Mammary epithelial cell (primary cell): ENCODE results near the gene LCN15.

Source experiments
- EZH2 ChIP-seq: IDR thresholded peaks from 2 replicates; pipeline ENCODE4 v1.6.1; 2012; ENCODE audit warnings: low read length, inconsistent platforms, borderline replicate concordance
- TF ChIP-seq, protein P1 (sequence below), 2 donors: IDR thresholded peaks in 1 of 2; conservative IDR thresholded peaks in 1 of 2; 2 replicates each; pipeline ENCODE4 v1.5.1; 2011 to 2012; ENCODE audit warnings: inconsistent platforms in 2 of 2, low read length in 2 of 2, mild to moderate bottlenecking in 2 of 2, control low read depth in 1 of 2, low read depth in 1 of 2; ENCODE audit not compliant: insufficient read depth in 1 of 2; ENCODE audit errors: extremely low read depth in 1 of 2

DNA sequence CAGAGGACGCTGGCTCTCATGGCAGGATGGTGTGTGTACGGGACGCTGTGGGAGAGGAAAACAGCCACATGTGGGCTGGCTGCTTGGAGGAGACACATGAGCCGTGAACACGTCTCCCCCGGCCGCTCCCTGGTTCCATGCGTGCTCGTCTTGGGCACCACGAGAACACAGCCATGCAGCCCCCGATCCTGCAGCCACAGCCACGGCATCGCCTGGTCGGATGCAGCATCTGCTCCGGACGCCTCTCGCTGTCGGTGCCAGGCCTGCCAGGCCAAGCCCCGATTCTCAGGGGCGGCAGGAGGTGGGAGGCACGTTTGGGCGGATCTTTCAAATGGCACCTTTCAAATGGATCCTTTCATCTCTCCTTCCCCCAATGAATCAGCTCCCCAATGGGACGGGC lies 24.8 kb downstream of the LCN15 start:
- no peak for TF ChIP-seq EZH2
- TF ChIP-seq, protein P1, sequence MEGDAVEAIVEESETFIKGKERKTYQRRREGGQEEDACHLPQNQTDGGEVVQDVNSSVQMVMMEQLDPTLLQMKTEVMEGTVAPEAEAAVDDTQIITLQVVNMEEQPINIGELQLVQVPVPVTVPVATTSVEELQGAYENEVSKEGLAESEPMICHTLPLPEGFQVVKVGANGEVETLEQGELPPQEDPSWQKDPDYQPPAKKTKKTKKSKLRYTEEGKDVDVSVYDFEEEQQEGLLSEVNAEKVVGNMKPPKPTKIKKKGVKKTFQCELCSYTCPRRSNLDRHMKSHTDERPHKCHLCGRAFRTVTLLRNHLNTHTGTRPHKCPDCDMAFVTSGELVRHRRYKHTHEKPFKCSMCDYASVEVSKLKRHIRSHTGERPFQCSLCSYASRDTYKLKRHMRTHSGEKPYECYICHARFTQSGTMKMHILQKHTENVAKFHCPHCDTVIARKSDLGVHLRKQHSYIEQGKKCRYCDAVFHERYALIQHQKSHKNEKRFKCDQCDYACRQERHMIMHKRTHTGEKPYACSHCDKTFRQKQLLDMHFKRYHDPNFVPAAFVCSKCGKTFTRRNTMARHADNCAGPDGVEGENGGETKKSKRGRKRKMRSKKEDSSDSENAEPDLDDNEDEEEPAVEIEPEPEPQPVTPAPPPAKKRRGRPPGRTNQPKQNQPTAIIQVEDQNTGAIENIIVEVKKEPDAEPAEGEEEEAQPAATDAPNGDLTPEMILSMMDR (conservative IDR thresholded peaks at IDR 0.05 in 1 of 2, IDR thresholded peaks at IDR 0.05 in 1 of 2; ENCODE audit: extremely low read depth in 1 of 2, insufficient read depth in 1 of 2, low read depth in 1 of 2, low read length in 2 of 2) = no peak
